ENCODE results near the gene CFAP45.

The CFAP45 gene

DNA sequence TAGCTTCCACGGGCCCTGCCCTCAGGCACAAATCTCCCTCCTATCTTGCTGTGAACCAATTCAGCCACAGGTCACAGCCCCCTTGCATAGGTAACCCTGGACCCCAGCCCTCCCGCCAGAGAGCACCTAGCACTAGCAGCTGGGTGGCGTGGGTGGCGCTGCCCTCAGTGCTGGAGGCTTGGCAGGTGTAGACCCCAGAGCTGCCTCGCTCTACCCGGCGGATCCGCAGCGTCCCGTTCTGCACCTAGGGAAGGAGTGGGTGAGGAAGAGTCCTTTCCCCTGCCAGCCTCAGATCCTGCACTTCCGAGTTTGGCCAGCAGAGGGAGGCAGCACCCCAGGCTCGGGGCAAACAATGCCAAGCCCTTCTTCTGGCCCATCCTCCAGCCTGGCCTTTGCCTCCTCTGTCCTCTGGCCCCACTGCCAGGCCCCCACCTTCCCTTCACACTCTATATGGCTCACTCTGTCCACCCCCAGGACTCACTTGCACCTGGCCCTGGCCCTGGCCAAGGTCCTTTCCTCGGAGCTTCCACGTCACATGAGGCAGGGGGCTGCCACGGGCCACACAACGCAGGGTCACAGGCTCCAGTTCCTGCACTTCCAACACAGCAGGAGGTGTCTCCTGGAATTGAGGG is 36.4 kb upstream of the CFAP45 start:
- DNase-seq, result peak in 10 of 14 donors; percentile 8 to 54 (median 18)

DNA sequence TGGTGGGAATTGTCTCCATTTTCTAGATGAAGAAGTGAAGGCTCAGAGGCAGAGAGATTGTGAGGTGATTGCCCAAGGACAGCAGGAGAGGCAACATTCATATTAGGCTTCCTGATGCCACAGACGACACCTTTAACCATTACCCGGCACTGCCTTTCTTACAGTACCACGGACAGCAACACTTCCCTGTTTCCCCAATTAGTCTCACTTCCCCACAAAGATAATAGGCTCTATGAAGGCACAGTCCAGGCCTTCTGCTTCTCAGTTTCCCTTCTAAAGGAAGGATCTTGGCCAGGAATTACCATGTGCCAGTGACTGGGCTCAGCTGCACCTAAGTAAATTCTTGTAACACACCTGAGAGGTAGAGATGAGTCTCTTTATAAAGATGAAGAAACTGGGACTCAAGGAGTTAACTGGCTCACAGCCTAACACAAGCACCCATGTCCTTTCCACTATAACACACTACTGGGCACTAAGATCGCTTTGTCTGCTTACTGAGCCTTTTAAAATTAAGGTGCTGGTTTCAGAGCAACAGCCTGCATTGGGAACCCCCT is 35.8 kb upstream of the CFAP45 start:
- no peak for DNase-seq

DNA sequence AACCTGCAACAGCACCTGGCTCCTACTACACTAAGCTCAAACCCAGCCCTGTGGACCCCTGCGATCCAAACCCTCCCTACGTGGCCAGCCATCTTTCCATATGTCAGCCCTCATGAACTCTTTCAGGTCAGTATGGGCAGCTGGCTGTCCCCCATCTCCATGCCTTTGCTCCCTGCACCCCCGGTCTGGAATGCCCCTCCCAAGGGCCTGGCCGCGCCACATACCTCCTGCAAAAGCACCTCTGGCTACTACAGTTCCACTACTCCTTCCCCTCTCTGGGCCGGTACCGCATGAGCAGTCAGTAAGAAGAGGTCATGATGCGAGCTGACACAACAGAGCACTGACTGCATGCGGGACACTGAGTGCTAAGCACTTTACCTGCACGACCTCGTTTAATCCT is 35.3 kb upstream of the CFAP45 start:
- DNase-seq, result no peak

DNA sequence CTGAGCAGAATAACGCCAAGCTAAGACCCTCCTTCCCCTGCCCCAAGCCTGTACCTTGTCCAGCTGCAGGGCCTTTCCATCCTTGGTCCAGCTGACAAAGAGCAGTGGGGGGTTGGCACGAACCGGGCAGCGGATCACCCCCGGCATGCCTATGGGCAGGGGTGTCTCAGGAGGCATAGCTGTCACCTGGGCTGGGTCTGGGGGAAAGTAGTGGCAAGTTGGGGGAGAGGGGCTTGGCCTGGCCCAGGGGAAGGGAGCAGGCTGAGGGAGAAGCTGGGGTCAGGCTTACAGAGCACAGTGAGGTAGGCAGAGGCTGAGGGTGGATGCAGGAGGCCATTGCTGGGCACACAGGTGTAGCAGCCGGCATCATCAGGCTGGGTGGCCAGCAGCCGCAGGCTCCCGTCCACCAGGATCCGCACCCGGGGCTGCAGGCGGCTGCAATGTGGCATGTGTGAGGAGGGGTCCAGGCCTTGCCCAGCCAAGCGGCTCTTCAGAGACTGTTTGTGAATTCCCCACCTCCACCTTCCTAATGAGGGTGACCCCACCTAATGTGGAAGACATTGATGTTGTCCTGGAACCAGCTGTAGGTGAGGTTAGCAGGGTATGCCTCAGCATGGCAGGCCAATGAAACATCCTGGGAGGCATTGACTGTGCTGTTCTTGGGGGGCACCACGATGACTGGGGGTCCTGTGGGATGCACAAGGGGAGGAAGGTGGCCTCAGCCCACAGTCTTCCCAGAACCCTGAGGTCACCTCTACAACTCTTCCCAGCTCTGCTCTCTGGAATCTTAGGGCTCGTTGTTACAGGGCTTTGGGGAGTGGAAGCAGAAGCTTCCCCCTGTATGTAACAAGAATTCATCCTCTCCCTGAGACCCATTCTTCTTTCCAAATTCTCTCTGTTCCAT is 34.4 kb upstream of the CFAP45 start:
- DNase-seq, result no peak

DNA sequence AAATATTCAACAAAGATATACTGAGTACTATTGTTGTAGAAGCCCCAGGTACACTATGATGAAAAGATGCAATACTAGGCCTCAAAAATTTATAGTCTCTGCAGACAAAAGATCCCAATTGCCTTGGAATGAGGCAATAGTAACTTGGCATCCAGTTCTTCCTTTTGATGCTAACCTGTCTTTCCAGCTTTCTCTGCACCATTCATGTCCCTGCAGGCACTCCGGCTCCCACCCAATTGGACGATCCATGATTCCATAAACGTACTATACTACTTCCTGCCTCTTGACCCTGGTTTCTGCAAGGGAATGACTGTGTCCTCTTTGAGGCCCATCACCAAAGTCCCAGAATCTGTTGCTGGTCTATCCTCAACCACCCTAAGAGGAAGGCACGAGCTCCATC is 33.4 kb upstream of the CFAP45 start:
- DNase-seq, result no peak

DNA sequence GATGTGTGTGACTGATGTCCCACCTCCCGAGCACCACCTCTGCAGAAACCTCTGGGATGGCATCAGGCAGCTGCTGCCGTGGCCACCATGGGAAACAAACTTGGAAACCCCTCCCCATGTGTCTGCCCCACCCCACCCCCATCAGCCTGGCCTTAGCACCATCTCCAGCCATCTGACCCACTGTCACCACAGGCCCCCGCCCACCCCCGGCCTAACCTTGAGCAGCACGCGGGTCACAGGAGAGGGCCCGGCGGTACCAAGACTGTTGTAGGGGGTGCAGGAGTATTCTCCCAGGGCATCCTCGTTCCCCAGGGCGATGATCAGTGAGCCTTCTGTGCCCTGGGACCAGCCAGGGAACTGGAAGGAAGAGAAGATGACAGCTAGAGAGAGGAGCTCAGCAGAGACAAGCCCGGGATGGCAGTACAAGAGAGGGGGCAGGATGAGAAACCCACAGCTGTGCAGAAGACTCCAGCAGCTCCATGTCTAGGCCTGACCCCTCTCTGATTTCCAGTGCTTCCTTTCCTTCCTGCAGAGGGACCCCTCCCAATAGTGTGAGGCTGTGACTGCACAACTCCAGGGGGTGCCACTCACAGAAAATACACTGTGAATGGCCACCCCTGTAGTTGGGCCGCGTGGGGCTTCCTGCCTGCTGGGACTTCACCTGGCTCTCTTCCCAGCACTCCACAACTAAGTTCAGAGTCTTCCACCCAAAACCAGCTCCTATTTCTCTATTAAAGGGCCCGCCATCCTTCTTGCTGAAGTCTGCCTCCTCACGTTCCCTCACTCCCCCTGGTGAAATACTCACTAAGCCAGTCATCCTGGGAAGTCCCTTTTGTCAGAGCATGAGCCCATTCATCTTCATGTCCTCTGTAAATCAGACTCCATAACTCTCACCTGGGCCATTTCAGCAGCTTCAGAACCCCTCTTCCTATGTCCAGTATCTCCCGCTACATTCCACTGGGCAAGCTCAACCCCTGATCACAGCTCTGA is 32.6 kb upstream of the CFAP45 start:
- DNase-seq, result no peak

DNA sequence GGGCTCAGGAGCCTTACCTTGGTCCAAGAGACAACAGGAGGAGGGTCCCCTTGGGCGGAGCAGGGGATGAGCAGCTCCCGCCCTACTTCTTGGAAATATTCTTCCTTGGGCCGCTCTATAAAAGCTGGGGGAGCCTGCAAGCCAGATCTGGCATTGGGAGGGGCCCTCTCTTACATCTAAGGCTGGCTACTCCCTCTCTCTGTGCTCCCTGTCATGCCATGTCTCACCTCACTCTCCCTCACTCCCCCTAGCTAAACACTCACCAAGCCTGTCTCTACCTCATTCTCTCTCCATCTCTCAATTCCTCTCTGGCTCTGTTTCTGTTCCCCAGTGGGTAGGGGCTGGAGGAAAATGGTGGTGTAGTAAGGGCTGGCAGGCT is 31.8 kb upstream of the CFAP45 start:
- no peak for DNase-seq

DNA sequence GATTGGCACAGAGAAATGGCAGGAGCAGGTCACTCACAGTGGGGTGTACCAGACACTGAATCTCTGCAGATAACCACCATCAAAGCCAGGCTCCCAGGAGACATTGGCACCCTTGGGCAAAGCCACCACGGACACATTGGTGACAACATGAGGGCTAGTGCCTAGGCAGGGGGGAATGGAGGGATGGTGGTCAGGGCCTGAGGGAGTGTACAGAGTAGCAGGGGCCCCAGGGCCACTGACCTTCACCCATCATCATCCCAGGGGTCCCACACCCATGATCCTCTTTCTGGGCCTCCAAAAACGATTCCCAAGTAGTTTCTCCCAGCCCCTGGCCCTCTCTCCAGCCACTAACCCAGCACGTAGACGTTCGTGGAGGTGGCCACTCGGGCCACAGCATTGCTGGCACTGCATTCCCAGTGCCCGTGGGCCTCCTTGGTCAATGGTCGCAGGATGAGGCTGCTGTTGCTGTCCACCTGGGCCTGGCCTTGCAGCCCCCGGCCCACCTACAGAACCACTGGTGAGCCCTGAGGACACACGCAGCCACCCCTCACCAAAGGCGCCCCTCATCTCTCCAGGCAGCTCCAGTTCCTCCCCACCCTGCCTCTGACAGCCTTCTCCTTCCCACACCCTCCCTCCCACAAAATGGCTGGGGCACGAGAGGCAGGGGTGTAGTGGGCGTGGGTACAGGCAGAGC is 31.3 kb upstream of the CFAP45 start:
- DNase-seq, result no peak

DNA sequence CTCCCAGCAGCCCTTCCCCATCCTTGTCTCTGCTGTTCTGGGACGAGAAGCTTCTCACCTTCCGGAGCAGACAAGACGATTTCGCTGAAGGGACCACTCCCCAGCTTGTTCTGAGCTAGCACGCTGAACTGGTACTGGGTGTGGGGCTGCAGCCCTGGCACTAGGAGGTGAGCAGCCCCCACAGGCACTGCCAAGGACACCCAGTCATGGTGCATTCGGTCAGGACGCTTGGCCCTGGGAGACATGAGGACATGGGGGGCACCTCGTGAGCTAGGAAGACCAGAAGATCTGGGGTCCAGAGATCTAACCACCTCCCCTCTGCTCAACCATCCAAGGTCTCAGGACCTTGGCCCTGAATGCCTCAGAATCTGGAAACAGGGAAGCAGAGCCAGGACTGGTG is 30.7 kb upstream of the CFAP45 start:
- no peak for DNase-seq

DNA sequence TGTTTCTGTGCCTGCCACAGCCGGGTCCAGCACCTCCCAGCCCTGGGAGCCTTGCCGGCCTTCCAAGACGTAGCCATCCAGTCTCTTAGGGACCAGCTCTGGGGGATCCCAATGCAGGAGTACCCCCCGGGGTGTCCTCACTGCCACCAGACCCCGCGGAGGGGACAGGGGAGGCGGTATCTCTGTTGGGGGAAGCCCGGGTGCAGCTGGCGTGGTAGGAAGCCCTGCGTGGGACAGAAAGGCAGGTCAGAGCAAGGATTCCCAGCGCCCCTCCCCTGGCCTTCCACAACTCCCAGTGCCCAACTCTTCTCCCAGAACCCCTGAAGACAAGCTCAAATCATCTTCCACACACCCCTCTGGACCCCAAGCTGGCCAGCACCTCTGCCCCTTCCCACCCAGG is 30.3 kb upstream of the CFAP45 start:
- DNase-seq, result no peak

DNA sequence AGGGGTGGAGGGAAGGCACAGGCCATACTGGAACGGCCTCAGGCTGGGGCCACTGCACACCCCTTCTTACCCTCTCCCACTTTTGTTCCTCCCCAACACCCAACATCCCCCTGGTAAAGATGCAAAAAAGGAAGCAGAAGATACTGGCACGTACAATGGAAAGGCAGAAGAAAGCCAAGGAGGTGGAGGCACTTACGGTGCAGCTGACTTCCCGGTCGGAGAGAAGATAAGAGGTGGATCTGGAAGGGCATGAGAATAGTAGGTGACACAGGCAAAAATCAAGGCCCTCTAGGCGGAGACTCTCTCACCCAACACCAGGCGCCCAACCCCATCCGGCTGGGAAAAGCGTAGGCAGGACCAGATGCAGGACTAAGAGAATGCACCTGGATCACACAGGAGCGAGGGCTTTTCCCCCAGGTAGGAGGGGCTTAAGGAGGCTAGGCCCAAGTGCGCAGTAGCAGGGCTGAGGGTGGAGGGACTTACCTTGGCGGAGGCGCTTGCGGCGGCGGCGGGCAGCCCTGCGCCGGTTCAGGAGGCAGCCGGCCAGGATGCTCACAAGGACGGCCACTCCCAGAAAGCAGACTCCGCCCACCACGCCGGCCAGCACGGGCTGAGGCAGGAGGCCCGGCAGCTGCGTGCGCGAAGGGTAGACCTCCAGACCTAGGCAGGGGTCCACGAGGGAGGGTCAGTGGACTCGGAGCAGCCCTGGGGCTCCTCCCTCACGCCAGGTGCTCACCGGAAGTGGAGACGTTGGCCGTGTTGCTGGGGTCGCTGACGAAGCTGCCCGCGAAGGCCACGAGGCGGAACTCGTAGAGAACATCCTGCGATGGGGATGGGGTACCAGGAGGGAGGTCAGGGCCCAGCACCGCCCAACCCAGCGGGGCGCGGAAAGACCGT is 29.4 kb upstream of the CFAP45 start:
- no peak for DNase-seq

DNA sequence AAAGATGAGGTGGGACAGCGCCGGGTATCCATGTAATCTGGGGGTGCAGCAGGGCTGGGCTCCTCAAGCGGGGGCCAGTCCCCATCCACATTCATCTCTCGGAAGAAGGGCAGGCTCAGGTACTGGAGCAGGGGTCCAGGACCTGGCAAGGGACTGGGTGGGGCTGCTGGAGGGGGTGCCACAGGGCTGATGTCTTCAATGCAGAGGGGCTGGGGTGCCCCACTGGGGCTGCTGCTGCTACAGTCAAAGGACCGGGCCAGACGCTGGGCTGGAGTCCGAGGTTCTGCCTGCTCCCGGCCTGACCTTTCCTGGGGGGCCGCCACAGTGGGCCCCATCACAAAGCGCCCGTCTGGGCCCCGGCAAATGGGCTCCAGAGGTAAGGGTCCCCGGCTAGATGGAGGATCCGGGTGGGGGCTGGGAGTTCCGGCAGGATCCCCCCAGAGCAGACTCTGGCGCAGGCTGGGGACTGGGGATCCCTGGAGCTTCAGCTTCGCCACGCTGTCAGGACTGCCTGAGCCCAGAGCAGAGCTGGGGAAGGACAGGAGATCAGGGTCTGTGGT is 28.6 kb upstream of the CFAP45 start:
- no peak for DNase-seq

DNA sequence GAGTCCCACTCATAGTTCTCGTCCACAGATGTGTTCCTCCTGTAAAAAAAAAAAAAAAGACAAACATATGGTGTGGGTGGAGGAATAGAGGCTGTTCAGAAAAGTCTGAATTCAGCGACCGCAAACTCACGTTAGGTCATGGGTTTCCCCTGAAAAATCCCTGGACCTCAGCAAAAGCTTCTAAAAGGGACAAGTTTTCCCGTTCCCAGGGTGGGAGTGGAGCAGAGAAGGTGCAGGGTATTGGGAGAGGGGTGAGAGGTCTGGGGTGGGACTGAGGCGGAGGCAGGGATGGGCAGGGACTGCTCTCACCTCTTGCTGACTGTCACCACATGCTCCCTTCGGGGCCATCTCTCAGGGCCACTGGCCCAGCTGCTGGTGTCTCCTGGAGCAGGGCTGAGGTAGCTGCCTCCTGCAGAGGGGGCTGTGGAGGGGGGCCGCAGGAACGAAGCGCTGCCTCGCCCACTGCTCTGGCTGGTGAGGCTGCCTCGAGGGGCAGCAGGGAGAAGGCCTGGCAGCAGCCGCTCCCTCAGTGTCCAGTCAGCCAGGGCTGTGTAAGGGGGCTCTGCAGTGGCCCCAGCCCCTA is 28.0 kb upstream of the CFAP45 start:
- DNase-seq, result no peak

DNA sequence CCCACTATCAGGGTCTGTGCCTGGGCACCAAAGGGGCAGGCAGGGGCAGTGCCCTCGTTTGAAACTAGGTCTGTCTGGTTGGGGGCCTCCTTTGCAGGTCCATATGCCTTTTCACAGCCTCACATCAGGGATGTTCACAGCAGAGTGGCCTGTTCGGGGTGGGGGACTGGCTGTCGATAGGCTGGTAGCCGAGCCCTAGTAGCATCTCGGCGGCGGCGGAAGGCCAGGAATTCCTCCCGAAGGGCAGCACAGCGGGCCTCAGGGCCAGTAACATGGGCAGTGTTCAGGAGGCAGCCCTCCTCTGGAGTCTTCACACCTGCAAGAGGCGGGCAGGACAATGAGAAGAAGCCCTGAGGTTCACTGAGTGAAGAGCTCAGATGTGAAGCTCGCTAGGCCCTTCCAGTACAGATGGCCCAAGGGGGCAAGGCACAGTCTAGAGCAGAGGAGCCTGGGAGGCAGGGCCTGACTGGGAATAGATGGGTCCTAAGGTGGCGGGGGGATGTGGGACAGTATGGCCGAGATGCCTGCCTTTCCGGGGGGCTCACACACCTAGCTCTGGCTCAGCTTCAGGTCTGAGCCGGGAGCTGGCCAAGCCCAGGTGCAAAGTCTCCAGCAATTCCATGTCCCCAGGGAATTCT is 27.4 kb upstream of the CFAP45 start:
- DNase-seq, result no peak

DNA sequence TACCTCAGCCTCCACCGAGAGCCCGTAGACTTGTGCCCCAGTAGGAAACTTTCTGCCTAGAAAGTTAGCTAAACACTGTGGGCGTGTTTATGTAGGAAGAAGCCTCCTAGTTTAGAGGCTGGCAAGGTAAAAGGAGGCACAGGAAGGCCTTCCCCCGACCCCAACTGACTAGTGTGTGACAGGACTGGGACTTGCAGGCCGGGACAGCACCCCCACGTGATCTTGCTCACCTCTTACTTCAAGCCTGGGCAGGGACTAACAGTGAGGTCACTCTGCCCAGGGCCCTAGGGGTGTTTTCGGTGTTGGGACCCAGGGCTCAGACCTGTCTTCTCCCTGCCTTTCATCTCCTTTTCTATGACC is 25.7 kb upstream of the CFAP45 start:
- no peak for DNase-seq

DNA sequence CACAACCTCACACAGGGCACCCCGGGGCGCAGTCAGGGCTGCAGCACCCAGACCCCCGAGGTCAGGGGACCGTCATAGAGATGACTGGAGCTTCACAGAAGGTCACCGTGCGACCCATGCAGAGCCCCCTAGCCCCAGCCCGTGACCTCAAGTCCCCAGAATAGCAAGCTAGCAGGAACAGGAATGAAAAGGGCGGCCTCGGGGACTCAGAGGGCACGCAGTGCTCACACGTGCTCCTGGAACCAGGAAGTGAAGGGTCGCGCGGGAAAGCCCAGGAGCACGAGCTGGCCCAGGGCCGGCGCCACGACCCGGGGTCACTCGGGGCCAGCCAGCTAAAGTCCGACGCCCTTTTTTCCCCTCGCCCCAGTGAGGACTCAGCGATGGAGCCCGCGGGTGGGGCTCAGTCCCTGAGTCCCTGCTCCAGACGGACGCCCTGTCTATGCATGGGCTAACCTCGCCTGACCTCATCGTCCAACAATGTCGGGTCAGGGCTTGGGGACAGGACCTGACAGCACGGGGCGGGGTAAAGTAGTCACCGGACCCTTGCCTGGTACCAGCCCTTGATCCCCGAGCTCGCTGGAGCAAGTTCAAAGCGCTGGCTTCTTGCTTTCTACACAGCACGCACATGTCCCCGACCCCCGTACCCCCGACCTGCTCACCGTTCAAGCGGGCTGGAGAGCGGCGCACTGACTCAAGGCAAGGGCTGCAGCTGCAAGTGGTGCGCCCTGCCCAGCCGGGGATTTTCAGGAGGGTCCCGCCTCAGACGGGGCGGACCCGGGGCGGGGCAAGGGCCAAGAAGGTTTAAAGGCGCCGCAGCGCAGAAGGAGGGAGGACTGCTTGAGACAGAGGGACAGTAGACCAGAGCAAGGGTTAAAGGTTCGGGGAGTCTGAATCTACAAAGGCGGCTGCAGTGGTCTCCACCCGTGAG is 25.1 kb upstream of the CFAP45 start, which contains the start of gene TAGLN2:
TSS of gene TAGLN2 (minus strand) at position 717 of the 928 bp plus-strand sequence. CDS start 4,998 bp downstream, outside the sequence.
- peak in 11 of 14 donors; percentile 6 to 81 (median 52) for DNase-seq

DNA sequence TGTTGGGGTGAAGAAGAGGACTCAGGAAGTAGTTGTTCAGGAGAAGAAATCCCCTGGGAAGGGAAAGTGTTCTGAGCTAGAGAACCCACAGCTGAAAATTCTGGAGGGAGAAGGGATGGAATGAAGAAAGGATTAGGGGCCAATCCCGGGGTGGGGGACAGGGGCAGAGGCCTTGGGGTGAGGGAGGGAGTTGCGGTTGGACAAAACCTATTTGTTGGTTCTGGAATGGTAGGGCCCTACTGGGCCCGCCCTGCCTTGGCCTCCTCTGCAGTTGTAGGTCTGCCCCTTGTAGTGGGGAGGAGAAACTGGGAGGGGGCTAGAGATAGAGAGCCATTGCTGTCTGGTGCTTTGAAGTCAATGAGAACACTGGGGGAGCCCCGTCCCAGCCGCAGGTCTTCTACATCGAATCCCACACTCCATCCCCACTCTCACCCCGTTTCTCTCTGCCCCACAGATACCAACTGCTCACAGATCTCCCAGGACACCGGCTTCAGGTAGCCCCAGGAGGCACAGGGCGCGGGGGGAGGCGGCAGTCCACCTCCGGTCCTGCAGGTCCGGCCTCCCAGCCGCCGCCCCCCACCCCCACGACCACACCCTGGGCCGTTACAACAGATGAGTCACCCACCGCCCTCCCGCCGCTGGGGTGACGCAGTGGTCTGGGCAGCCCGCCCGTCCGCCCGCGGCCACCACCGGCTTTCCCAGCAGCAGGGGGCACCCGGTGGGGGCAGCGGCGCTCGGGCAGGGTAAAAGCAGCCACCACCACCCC is 24.2 kb upstream of the CFAP45 start:
- DNase-seq, result peak in 7 of 14 donors; percentile 22 to 90 (median 27)
